Tibial nerve (tissue), 4 donors: Measurements from ENCODE around the gene TESK1.
"Not testable (repeated sequence)": the region's sequence is repeated elsewhere in the genome, so short reads cannot be mapped to it uniquely, and the experiment has no call there.

Experiments
- EP300 ChIP-seq, 2 donors: sonication (generic); formaldehyde crosslinking; IDR thresholded peaks; one replicate each; pipeline ENCODE4 v1.6.1; 2017; ENCODE audit warnings: antibody characterized with exemption in 2 of 2, mild to moderate bottlenecking in 1 of 2
- POLR2A ChIP-seq, 2 donors: fragments of 450-650 bp; IDR thresholded peaks; one replicate each; pipeline ENCODE4 v1.6.1; 2017; ENCODE audit warnings: antibody characterized with exemption in 2 of 2, mild to moderate bottlenecking in 2 of 2, moderate library complexity in 2 of 2
- TF ChIP-seq, protein P1 (sequence below), 5 experiments: fragments of 200-600 bp in 3 of 5; fragments of 450-650 bp in 2 of 5; sonication (generic) in 3 of 5; IDR thresholded peaks; one replicate each; pipeline ENCODE4 v1.5.1; 2016 to 2019; ENCODE audit warnings: antibody characterized with exemption in 5 of 5, mild to moderate bottlenecking in 3 of 5, moderate library complexity in 2 of 5

GRCh38 chr9:35588506-35588905 lies 16.6 kb upstream of the TESK1 start:
- not testable (repeated sequence) for TF ChIP-seq EP300, POLR2A (IDR thresholded peaks at IDR 0.05)
- TF ChIP-seq, protein P1, sequence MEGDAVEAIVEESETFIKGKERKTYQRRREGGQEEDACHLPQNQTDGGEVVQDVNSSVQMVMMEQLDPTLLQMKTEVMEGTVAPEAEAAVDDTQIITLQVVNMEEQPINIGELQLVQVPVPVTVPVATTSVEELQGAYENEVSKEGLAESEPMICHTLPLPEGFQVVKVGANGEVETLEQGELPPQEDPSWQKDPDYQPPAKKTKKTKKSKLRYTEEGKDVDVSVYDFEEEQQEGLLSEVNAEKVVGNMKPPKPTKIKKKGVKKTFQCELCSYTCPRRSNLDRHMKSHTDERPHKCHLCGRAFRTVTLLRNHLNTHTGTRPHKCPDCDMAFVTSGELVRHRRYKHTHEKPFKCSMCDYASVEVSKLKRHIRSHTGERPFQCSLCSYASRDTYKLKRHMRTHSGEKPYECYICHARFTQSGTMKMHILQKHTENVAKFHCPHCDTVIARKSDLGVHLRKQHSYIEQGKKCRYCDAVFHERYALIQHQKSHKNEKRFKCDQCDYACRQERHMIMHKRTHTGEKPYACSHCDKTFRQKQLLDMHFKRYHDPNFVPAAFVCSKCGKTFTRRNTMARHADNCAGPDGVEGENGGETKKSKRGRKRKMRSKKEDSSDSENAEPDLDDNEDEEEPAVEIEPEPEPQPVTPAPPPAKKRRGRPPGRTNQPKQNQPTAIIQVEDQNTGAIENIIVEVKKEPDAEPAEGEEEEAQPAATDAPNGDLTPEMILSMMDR (IDR thresholded peaks at IDR 0.05) = not testable (repeated sequence)
